K562 (cell line): ENCODE measurements around the gene ADAR. TPM values are rescaled to one million over a fixed set of nuclear protein-coding genes. Genes with fewer than 3 reads are reported as not detected.

Experiments
- ATF7 ChIP-seq: fragments of 450-650 bp; IDR thresholded peaks from 2 replicates; pipeline ENCODE4 v1.7.1; 2014; ENCODE audit warnings: mild to moderate bottlenecking, moderate library complexity
- CBX3 ChIP-seq, 2 experiments: IDR thresholded peaks; 1 replicate in 1 of 2; 2 replicates in 1 of 2; pipeline ENCODE4 v1.6.1; 2012; ENCODE audit warnings: inconsistent platforms in 2 of 2, low read length in 2 of 2, borderline replicate concordance in 1 of 2, control low read depth in 1 of 2
- ESRRA ChIP-seq: fragments of 450-650 bp; IDR thresholded peaks from 2 replicates; pipeline ENCODE4 v1.6.1; 2014; ENCODE audit warnings: low read depth, mild to moderate bottlenecking, moderate library complexity, borderline replicate concordance
- KLF13 ChIP-seq: fragments of 450-650 bp; IDR thresholded peaks from 2 replicates; pipeline ENCODE4 v1.6.1; 2016; ENCODE audit warnings: missing genetic modification characterization, low read depth, mild to moderate bottlenecking, missing compliant biosample characterization, moderate library complexity, borderline replicate concordance
- NR2C1 ChIP-seq, 2 experiments: fragments of 450-650 bp; IDR thresholded peaks; 2 replicates each; pipeline ENCODE4 v1.6.1; 2017; ENCODE audit warnings: mild to moderate bottlenecking in 2 of 2, antibody characterized with exemption in 1 of 2, inconsistent platforms in 1 of 2, missing compliant biosample characterization in 1 of 2, missing genetic modification characterization in 1 of 2
- POLR2A ChIP-seq: fragments of 450-650 bp; conservative IDR thresholded peaks from 2 replicates; pipeline ENCODE4 v1.6.1; 2016
- TOE1 ChIP-seq, 2 experiments: fragments of 450-650 bp in 1 of 2; sonication (generic) in 1 of 2; formaldehyde crosslinking in 1 of 2; IDR thresholded peaks; 2 replicates each; pipeline versions ENCODE4 v1.7.1 to v1.8.0; 2016 to 2022; ENCODE audit warnings: borderline replicate concordance in 2 of 2, mild to moderate bottlenecking in 2 of 2, antibody characterized with exemption in 1 of 2, inconsistent platforms in 1 of 2, low read depth in 1 of 2, missing genetic modification reagents in 1 of 2, moderate library complexity in 1 of 2
- TSC22D4 ChIP-seq: fragments of 450-650 bp; IDR thresholded peaks from 2 replicates; pipeline ENCODE4 v1.6.1; 2016; ENCODE audit warnings: missing genetic modification characterization, missing biosample characterization, control low read depth
- ZNF224 ChIP-seq: sonication (generic); formaldehyde crosslinking; IDR thresholded peaks from 2 replicates; pipeline ENCODE4 v1.8.0; 2022; ENCODE audit warnings: mild to moderate bottlenecking, missing genetic modification reagents
- polyA plus RNA-seq, 8 experiments: library from polyadenylated mRNA; depleted of rRNA in 4 of 8; stranded (reverse) in 5 of 8; unstranded in 3 of 8; fragments of >200 nt; fragmentation: Nextera tagmentation in 2 of 8; fragmentation: Illumina TruSeq in 1 of 8; extraction: Ambion mirVana in 2 of 8; extraction: Trizol in 1 of 8; gene quantifications; 2 replicates each; pipeline versions ENCODE4 v1.2.1 to v1.2.3, GENCODE V29; 2011 to 2014; ENCODE audit warnings: inconsistent platforms in 1 of 8, missing spikeins in 1 of 8
- total RNA-seq, 7 experiments: library from RNA; depleted of rRNA in 6 of 7; stranded (reverse); fragments of >200 nt in 6 of 7; fragmentation: Illumina TruSeq in 2 of 7; extraction: Trizol in 2 of 7; gene quantifications; 2 replicates each; pipeline versions ENCODE4 v1.2.1 to v1.2.3, GENCODE V29; 2011 to 2021; ENCODE audit warnings: low replicate concordance in 1 of 7
- TF ChIP-seq, protein P1 (sequence below), 2 experiments: fragments of 150-350 bp in 1 of 2; IDR thresholded peaks; 2 replicates each; pipeline ENCODE4 v1.6.1; 2012 to 2016; ENCODE audit warnings: low read depth in 2 of 2, low read length in 2 of 2, mild to moderate bottlenecking in 1 of 2, moderate library complexity in 1 of 2
- TF ChIP-seq, protein P2 (sequence below): fragments of 250-450 bp; sonication (Bioruptor Pico); IDR thresholded peaks from 2 replicates; pipeline ENCODE4 v1.9.0; 2021; ENCODE audit warnings: mild to moderate bottlenecking, inconsistent platforms
- TF ChIP-seq, protein P3 (sequence below): fragments of 450-650 bp; IDR thresholded peaks from 2 replicates; pipeline ENCODE4 v1.6.1; 2017; ENCODE audit warnings: antibody characterized with exemption, mild to moderate bottlenecking
- TF ChIP-seq, protein P4 (sequence below): fragments of 450-650 bp; IDR thresholded peaks from 2 replicates; pipeline ENCODE4 v1.6.1; 2016; ENCODE audit warnings: borderline replicate concordance

The ADAR gene
- total and polyA plus RNA-seq, 9 of the 15 experiments (the other 6 are each of a cell fraction or from before 2014, with no cell fraction given), result 30.1 to 123 (median 60.2) TPM

DNA sequence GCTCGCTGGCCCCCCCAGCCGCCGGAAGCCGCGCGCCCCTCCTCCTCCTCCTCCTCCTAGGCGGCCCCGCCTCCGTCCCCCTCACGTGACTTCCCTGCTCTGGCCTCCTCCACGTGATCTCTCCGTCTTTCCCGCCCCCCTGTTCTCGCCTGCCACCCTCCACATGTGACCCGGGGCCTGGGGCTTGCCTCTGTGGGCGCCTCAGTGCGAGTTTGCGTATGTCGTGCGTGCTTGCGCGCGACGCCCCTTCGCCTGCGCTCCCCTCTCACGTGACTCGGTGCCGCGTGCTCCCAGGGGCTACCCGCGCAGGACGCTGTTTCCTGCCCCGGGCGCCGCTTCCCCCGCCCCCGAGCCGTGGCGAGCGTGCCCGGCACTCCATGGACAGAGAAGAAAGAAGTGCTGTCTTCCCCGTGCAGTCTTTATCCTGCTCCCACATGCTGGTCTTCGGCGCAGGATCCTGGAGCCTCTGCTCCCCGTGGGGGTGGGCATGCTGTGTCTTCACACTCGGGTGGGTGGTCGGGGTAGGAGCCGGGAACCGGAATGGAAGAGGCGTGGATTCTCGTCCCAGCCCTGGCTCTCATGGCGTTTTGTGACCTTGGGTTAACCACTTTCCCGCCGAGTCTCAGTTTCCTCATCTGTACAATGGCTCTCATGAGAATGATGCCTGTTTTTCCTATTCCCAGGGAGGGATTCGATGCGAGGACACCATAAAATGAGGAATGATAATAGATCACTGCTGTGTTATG lies 49.1 kb downstream of the ADAR start (continued):
- TF ChIP-seq, protein P1, sequence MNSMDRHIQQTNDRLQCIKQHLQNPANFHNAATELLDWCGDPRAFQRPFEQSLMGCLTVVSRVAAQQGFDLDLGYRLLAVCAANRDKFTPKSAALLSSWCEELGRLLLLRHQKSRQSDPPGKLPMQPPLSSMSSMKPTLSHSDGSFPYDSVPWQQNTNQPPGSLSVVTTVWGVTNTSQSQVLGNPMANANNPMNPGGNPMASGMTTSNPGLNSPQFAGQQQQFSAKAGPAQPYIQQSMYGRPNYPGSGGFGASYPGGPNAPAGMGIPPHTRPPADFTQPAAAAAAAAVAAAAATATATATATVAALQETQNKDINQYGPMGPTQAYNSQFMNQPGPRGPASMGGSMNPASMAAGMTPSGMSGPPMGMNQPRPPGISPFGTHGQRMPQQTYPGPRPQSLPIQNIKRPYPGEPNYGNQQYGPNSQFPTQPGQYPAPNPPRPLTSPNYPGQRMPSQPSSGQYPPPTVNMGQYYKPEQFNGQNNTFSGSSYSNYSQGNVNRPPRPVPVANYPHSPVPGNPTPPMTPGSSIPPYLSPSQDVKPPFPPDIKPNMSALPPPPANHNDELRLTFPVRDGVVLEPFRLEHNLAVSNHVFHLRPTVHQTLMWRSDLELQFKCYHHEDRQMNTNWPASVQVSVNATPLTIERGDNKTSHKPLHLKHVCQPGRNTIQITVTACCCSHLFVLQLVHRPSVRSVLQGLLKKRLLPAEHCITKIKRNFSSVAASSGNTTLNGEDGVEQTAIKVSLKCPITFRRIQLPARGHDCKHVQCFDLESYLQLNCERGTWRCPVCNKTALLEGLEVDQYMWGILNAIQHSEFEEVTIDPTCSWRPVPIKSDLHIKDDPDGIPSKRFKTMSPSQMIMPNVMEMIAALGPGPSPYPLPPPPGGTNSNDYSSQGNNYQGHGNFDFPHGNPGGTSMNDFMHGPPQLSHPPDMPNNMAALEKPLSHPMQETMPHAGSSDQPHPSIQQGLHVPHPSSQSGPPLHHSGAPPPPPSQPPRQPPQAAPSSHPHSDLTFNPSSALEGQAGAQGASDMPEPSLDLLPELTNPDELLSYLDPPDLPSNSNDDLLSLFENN (IDR thresholded peaks at IDR 0.05; ENCODE audit: low read depth in 2 of 2, low read length in 2 of 2), result no peak
- TF ChIP-seq POLR2A, result peak; percentile 80
- TF ChIP-seq, protein P2, sequence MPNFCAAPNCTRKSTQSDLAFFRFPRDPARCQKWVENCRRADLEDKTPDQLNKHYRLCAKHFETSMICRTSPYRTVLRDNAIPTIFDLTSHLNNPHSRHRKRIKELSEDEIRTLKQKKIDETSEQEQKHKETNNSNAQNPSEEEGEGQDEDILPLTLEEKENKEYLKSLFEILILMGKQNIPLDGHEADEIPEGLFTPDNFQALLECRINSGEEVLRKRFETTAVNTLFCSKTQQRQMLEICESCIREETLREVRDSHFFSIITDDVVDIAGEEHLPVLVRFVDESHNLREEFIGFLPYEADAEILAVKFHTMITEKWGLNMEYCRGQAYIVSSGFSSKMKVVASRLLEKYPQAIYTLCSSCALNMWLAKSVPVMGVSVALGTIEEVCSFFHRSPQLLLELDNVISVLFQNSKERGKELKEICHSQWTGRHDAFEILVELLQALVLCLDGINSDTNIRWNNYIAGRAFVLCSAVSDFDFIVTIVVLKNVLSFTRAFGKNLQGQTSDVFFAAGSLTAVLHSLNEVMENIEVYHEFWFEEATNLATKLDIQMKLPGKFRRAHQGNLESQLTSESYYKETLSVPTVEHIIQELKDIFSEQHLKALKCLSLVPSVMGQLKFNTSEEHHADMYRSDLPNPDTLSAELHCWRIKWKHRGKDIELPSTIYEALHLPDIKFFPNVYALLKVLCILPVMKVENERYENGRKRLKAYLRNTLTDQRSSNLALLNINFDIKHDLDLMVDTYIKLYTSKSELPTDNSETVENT (CRISPR knock-in tag), result peak; percentile 42; the same call in 1 of the 2 replicates
- peak in 1 of 2 experiments; percentile 88; a peak in 2 of 3 replicates for TF ChIP-seq CBX3 (IDR thresholded peaks at IDR 0.05; ENCODE audit: borderline replicate concordance in 1 of 2, low read length in 2 of 2)
- peak; percentile 99 for TF ChIP-seq TOE1 (IDR thresholded peaks at IDR 0.05; ENCODE audit: borderline replicate concordance)
- TF ChIP-seq TOE1 (CRISPR knock-in tag; IDR thresholded peaks at IDR 0.05; ENCODE audit: borderline replicate concordance, low read depth), result peak; percentile 70; the same call in 1 of the 2 replicates
- TF ChIP-seq KLF13 (tag), result peak; percentile 92
- TF ChIP-seq ATF7, result peak; percentile 86
- TF ChIP-seq, protein P3, sequence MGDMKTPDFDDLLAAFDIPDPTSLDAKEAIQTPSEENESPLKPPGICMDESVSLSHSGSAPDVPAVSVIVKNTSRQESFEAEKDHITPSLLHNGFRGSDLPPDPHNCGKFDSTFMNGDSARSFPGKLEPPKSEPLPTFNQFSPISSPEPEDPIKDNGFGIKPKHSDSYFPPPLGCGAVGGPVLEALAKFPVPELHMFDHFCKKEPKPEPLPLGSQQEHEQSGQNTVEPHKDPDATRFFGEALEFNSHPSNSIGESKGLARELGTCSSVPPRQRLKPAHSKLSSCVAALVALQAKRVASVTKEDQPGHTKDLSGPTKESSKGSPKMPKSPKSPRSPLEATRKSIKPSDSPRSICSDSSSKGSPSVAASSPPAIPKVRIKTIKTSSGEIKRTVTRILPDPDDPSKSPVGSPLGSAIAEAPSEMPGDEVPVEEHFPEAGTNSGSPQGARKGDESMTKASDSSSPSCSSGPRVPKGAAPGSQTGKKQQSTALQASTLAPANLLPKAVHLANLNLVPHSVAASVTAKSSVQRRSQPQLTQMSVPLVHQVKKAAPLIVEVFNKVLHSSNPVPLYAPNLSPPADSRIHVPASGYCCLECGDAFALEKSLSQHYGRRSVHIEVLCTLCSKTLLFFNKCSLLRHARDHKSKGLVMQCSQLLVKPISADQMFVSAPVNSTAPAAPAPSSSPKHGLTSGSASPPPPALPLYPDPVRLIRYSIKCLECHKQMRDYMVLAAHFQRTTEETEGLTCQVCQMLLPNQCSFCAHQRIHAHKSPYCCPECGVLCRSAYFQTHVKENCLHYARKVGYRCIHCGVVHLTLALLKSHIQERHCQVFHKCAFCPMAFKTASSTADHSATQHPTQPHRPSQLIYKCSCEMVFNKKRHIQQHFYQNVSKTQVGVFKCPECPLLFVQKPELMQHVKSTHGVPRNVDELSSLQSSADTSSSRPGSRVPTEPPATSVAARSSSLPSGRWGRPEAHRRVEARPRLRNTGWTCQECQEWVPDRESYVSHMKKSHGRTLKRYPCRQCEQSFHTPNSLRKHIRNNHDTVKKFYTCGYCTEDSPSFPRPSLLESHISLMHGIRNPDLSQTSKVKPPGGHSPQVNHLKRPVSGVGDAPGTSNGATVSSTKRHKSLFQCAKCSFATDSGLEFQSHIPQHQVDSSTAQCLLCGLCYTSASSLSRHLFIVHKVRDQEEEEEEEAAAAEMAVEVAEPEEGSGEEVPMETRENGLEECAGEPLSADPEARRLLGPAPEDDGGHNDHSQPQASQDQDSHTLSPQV, result peak; percentile 88
- TF ChIP-seq TSC22D4 (tag), result no peak
- peak; percentile 72 for TF ChIP-seq NR2C1 (IDR thresholded peaks at IDR 0.05)
- peak; percentile 75 for TF ChIP-seq NR2C1 (tag; IDR thresholded peaks at IDR 0.05)
- TF ChIP-seq, protein P4, sequence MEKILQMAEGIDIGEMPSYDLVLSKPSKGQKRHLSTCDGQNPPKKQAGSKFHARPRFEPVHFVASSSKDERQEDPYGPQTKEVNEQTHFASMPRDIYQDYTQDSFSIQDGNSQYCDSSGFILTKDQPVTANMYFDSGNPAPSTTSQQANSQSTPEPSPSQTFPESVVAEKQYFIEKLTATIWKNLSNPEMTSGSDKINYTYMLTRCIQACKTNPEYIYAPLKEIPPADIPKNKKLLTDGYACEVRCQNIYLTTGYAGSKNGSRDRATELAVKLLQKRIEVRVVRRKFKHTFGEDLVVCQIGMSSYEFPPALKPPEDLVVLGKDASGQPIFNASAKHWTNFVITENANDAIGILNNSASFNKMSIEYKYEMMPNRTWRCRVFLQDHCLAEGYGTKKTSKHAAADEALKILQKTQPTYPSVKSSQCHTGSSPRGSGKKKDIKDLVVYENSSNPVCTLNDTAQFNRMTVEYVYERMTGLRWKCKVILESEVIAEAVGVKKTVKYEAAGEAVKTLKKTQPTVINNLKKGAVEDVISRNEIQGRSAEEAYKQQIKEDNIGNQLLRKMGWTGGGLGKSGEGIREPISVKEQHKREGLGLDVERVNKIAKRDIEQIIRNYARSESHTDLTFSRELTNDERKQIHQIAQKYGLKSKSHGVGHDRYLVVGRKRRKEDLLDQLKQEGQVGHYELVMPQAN, result peak; percentile 96
- peak; percentile 70; the same call in 1 of the 2 replicates for TF ChIP-seq ZNF224 (CRISPR knock-in tag)
- peak; percentile 52 for TF ChIP-seq ESRRA
